ENCODE results near the gene STARD7. TPM values are rescaled to one million over a fixed set of nuclear protein-coding genes. Genes with fewer than 3 reads are reported as not detected.
"Not testable (repeated sequence)": the region's sequence is repeated elsewhere in the genome, so short reads cannot be mapped to it uniquely, and the experiment has no call there.

The STARD7 gene
- polyA plus RNA-seq, 3 donors = 33.3 to 53.4 (median 48.0) TPM

DNA sequence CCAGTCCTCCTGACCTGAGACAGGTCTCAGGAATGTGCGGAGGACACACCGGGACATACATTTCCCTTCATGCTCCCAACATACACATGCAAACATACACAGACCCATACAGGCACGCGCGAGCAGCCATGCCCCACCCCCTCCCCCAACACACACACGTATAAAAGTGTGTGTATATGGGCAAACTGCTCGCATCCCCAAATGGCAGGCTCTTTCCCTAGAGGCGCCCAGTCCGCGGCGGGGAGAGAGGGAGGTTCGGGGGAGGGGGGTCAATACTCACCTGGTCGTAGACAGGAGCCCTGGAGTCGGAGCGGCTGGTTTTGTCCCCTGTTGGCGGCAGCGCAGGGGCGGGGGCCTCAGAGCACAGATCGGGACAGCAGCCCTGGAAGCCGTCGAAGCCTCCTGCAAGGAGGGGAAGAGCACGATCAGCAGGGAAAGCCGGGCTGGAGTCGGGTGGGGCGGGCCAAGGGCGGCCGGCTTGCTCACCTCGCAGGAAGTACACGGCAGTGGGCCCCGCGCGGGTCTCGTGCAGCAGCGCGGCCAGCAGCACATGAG lies 64.1 kb downstream of the STARD7 start:
- 6 to 12% (median 10%) methylated on average over 26 to 35 of the region's 35 CpGs for WGBS, 3 donors
- H3K27ac ChIP-seq (ENCODE audit: low read depth, low read length) = no peak overlapping the region

DNA sequence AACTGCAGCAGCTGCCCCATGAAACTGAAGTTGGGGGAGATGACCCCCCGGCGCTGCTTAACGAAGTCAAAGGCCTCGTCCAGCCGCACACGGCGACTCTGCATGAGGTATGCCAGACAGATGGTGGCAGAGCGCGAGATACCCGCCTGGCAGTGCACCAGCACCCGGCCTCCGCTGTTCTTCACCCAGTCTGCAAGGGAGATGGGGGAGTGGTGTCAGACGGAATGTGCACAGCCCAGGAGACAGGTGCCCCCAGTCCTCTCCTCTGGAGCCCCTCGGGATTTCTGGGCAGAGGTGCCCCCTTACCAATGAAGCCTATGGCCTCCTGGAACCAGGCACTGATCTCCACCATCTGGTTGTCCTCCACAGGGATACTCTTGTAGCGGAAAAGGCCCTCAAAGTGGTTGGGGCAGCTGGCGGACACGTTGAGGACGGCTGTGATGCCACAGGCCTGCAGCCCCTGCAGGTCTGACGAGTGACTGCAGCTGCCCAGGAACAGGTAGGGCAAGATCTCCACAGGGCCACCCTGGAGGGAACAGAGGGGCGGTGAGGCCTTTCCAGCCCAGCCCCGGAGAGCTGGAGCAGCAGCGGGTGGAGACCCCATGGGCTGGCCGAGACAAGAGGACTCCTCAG lies 64.7 kb downstream of the STARD7 start:
- 60 to 87% (median 84%) methylated on average over 23 of the region's 23 CpGs for WGBS, 3 donors
- no peak overlapping the region for H3K27ac ChIP-seq (ENCODE audit: low read depth, low read length)

DNA sequence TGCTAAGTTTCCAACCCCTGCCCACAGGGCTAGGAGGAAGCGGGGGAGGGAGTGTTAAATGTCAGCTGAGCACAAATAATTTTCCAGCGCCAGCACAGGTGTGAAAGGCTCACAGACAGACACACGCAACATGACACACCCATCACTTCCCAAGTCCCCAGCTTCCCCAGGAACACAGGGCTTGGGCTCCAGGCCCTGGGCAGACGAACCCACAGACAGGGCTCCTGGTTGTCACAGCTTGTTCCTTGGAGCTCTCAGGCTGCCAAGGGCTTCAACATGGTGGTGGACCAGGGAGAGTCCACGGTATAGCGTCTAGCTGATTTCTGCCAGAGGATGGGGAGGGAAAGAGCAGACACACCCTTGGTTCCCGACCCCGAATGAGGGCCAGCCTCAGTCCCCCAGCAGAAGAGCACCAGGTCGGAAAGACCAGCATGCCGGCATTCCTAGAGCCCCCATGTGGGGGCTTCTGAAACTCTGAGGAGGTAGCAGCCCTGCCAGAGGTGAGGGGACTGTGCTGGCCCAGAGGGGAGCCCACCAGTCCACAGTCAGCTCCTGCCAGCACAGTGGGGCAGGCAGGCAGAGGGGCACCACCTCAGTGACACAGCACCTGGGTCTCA lies 65.3 kb downstream of the STARD7 start:
- 81 to 85% (median 83%) methylated on average over 10 of the region's 10 CpGs for WGBS, 3 donors
- H3K27ac ChIP-seq (ENCODE audit: low read depth, low read length) = no peak overlapping the region

DNA sequence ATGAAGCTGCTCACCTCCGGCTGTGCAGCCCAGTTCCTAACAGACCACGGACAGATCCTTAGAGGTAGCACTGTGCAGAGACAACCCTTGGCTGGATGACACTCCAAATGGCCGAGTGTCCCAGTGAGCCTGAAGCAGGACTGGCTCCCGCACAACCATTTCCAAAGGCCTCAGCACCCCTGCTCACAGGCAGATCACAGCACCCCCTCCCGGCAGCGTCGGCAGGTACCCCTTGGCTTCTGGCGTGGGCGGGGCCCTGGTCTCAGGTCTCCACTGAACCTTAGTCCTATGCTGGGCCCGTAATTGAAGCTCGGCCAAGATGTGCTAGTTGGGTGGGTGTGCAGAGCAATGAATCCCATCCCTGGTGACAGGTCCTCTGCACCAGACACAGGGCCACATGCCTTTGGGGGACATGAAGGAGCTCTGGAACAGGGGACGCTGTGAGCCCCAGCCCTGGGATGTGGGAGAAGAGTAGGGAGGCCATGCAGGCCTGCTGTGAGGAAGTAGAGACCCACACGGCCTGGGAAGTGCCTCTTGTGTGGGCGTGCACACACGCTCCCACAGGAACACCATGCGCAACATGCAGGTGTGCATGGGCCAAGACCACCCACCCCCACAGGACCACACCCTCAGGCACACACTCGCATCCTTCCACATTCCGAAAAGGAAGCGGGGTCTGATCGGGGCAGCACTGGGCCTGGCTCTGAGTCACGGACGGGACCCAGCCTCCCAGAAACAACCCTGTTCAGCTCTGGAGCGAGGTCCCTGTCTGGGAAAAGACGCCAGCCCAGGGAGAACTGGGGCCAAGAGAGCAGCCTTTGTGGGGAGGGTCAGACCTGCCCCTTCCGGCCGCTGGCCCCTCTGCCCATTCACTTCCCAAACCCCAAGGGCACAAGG lies 66.2 kb downstream of the STARD7 start:
- 81 to 86% (median 83%) methylated on average over 26 of the region's 26 CpGs for WGBS, 3 donors
- no peak overlapping the region for H3K27ac ChIP-seq (ENCODE audit: low read depth, low read length)

DNA sequence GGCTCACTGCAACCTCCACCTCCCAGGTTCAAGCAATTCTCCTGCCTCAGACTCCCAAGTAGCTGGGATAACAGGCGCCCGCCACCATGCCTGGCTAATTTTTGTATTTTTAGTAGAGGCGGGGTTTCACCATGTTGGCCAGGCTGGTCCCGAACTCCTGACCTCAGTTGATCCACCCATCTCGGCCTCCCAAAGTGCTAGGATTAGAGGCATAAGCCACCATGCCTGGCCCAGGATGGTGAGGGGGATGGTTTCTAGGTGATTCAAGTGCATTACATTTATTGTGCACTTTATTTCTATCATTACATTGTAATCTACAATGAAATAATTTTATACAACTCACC lies 67.0 kb downstream of the STARD7 start:
- WGBS, 3 donors = 97 to 99% (median 98%) methylated on average over 5 of the region's 5 CpGs
- not testable (repeated sequence) for H3K27ac ChIP-seq (ENCODE audit: low read depth, low read length)

DNA sequence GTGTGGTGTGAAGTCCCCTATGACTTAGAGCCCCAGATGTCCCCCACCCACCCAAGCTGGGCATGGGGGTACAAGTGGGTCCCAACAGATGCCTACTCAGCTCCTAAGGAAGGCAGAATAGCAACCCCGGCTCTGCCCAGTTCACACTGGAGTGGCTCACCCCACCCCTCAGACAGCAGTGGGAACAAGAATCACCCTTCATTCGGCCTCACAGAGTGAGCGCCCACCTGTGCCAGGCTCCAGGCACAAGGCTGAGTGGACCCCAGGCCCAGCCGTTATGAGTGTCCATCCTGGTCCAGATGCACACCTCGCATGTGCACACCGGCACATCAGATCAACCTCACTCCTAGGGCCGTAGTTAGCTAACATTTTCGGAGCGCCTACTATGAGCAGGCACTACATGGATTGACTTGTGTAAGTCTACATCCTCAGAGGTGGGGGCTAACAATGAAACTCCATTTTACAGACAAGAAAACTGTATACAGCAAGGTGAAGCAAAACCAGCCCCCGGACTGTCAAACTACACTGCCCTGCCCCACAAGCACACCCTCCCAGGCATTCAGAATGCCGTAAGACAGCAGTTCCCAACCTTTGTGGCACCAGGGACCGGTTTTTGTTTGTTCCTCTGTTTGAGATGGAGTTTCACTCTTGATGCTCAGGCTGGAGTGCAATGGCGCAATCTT lies 67.5 kb downstream of the STARD7 start:
- 90 to 93% (median 92%) methylated on average over 11 to 13 of the region's 13 CpGs for WGBS, 3 donors

DNA sequence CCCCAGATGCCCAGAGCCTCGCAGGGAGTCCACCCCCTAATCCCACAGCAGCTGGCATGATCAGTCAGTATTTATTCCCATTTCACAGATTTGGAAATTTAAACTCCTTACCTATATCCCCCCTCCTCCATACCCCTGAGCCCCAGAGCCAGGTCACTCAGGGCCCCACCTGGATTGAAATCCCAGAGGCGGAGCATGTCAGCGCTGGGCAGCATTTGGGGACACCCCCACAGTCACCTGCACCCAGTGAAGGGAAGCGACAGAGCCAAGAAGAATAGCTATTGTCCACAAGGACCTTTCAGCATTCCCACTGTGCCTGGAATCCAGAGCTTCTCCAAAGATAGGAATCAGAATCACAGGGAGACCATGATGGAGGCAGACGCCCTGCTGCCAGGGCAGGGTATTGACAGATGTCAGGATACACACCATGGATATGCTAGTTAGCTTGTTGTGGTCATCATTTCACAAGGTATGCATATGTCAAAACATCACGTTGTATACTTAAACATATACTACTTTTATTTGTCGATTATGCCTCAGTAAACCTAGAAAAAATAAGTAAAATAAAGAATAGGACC lies 69.4 kb downstream of the STARD7 start:
- WGBS, 3 donors = 80 to 88% (median 86%) methylated on average over 7 of the region's 7 CpGs
- H3K27ac ChIP-seq (ENCODE audit: low read depth, low read length) = no peak overlapping the region

More for the DNA sequence above, 67.5 kb downstream of the STARD7 start:
- H3K27ac ChIP-seq (ENCODE audit: low read depth, low read length) = no peak overlapping the region

DNA sequence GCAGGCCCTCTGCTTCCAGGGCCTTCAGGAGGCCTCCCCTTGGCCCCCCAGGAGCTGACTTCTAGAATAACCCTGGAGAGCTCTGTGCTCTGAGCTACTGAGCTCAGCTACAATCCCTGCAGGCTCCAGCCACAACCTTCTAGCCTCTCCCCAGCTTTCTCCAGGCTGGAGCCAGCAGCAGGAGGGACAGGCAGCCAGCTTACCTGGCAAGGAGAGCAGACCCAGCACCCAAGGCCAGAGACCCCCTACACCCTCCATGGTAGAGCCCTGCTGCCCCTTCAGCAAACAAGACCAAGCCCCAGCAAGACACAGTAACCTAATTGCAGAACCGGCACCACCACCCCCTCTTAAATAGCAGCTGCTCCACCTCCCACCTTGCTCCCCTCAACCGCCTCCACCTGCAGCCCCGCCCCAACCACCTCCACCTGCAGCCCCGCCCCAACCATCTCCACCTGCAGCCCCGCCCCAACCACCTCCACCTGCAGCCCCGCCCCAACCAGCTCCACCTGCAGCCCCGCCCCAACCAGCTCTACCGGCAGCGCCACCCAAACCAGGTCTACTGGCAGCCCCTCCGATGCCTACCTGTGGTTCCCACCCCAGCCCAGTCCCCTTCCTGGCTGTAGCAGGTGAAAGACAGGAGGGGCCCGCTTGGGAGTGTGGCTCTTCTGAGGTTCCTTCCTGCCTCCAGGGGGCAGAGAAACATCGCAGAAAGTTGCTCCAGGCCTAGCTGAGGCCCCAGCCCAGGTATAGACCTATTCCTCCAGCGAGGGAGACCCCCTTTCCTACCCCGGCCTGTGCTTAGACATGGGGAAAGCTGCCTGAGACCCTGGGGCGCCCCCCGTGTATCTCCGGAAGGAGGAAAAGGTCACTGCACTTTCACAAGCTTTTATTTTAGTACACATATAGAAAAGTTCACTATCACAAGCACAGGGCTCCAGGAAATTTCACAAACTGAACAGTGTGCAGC lies 70.2 kb downstream of the STARD7 start, which contains the start of gene ASTL:
Gene ASTL (minus strand): TSS at position 324 of the 967 bp plus-strand sequence. CDS start 66 bp downstream, at position 258.
- WGBS, 3 donors = 9 to 25% (median 17%) methylated on average over 17 of the region's 17 CpGs
- no peak within 1 kb of the TSS for H3K27ac ChIP-seq (ENCODE audit: low read depth, low read length)

DNA sequence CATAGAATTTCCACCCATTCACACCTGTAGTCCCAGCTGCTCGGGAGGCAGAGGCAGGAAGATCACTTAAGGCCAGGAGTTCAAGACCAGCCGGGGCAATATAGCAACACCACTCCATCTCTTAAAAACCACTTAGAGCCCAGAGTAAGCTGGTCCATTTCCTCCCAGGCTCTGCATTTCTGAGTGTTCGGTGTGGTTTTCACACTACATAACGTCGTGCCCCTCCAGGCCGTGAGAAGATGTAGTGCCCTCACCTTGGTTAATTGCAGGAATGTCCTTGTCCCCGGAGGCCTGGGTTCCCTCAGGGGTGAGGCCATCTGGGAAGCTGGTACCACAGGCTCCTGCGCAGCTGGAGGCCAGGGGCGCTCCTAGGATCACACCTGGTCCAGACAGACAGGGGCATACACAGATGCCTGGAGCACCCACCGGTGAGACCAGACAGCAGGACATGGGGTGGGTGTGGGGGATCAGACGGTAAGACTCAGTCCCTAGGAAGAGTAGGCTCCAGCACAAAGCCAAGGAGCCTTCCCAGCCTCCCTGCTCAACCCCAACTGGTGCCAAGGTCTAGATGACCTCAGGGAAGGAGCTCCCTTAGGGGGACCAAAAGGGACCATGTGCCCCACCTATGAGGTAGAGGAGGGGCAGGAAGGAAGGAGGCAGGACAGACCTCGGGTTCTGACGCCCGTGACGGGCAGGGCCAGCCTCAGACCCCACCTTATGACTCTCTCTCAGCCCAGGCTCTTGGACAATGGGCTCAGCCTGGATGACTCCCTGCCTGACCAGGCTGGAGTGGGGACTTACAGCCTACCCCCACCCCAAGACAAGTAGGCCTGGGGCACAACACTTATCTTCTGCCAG lies 71.1 kb downstream of the STARD7 start:
- 79 to 84% (median 82%) methylated on average over 14 to 15 of the region's 15 CpGs for WGBS, 3 donors
- H3K27ac ChIP-seq (ENCODE audit: low read depth, low read length) = no peak overlapping the region

DNA sequence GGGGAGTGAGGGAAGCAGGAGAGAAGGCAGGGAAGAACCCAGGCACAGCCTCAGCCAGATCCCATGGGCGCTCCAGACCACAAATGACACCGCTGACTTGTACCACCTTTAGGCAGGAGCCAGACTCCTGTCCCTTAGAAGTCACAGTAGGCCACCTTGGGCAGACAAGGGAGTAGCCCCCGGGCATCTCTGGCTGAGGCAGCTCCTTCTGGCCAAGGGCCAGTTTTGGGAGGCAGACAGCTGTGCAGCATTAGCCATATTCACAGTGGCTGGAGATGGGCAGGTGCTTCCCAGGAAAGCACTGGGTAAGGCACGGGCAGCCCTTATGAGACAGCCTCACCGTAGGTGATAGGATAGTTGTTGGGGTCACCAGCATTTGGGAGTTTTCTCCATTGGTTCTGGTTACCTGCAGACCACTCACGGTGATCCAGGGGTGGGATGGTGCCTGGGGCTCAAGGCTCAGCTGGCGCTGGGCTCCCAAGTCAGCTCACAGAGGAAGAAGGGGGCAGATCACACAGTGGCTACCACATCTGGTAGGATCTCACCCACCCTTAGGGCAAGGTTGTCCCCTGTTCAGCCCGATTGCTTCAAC lies 72.4 kb downstream of the STARD7 start:
- H3K27ac ChIP-seq (ENCODE audit: low read depth, low read length) = no peak overlapping the region
- WGBS, 3 donors = 84 to 88% (median 88%) methylated on average over 8 of the region's 8 CpGs

DNA sequence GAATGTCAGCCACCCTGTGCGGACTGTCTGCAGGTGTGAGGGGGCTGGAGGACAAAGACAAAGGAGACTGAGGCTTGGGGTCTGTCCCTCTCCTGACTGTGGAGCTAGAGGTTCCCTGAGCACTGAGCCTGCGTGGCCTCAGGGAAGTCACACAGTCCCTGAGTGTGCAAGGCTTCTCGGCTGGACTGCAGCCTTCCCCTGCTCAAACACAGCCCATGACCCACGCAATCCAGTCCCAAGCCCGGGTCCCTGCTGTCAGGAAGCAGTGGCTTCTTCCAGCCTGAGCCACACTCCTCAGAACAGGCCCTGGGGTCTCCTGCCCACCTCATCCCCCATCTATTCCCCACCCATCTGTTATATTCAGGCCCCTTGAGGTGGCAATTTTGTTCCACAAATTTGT lies 73.0 kb downstream of the STARD7 start:
- no peak overlapping the region for H3K27ac ChIP-seq (ENCODE audit: low read depth, low read length)
- 78 to 89% (median 82%) methylated on average over 5 of the region's 5 CpGs for WGBS, 3 donors

DNA sequence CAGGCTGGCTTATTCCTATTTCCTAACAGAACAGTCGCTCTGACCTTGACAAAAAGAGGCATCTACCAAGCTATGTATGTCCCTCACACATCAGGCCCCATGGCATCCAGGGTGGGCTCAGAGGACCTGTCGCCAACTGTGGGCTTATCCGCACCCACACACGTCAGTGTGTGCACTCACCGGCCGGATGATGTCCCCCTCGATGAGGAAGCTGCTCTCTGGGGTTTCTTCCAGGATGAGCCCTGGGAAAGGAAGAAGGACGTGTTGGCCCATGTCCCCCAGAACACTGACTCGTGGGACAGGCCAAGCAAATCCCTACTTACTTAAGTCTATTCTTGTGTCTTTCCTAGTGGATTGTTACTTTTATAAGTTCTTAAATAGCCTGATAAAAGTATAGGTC lies 73.5 kb downstream of the STARD7 start:
- H3K27ac ChIP-seq (ENCODE audit: low read depth, low read length) = no peak overlapping the region
- WGBS, 3 donors = 81 to 89% (median 81%) methylated on average over 9 of the region's 9 CpGs
